ENCODE results near the gene RPS6KB2. TPM values are rescaled to one million over a fixed set of nuclear protein-coding genes. Genes with fewer than 3 reads are reported as not detected.

Gene RPS6KB2
- total and polyA plus RNA-seq, 10 of the 15 experiments (the other 5 are each of a cell fraction or from before 2014, with no cell fraction given): 0.39 to 101 (median 58.4) TPM

GRCh38 chr11:67397986-67398660, 30.2 kb upstream of the RPS6KB2 start:
- Histone ChIP-seq H3K9me3 (replicated peaks; ENCODE audit: control insufficient read depth, insufficient read depth, low read length) (no peaks in the 10 kb centered on the region; the same call in 2 of the 3 replicates), H3K9ac (ENCODE audit: control insufficient read depth, insufficient read depth, low read length) (no peak overlapping the region), H3K4me3 (no peak overlapping the region), H3K36me3 (ENCODE audit: control insufficient read depth in 2 of 2, insufficient read depth in 2 of 2, low read length in 1 of 2) (peaks cover 23 to 30% of the 10 kb centered on the region in 2 experiments), H2AFZ (ENCODE audit: control insufficient read depth, low read depth, low read length) (no peak overlapping the region), H3K27ac (ENCODE audit: control insufficient read depth, insufficient read depth) (no peak overlapping the region), H4K20me1 (ENCODE audit: control insufficient read depth, insufficient read depth) (no peaks in the 10 kb centered on the region; the same call in 1 of the 2 replicates), H3K4me2 (ENCODE audit: control insufficient read depth, insufficient read depth) (no peak overlapping the region), H3K79me2 (ENCODE audit: control insufficient read depth, insufficient read depth, low read length) (peaks cover 38% of the 10 kb centered on the region), H3K27me3 (replicated peaks in 1 of 2; ENCODE audit: control insufficient read depth in 2 of 2, insufficient read depth in 2 of 2, low read length in 1 of 2) (no peaks in the 10 kb centered on the region), H3K4me1 (ENCODE audit: control insufficient read depth, insufficient read depth, low read length) (peaks cover 28% of the 10 kb centered on the region)
- DNase-seq (ENCODE audit: low read depth, low spot score): no peak
- CTCF ChIA-PET: interaction anchor here (0.8 kb wide), 1 partner anchor 46 kb away, joined by 3 read pairs; no protein-coding TSS in a partner anchor
- intact Hi-C loops (cut with micrococcal nuclease; ENCODE audit: unreplicated experiment) (no loop called here), in situ Hi-C loops (cut with MboI) (no loop called here)
- no peak for FAIRE-seq
- RAD21 ChIA-PET (ENCODE audit: unreplicated experiment): interaction anchor here (1.5 kb wide), 1 partner anchor 88 kb away, joined by 4 read pairs; no protein-coding TSS in a partner anchor
- WGBS (ENCODE audit: insufficient coverage, insufficient replicate concordance, low lambda C conversion rate, missing lambda C conversion rate): 82% methylated on average over 24 of the region's 24 CpGs
- BruUV-seq (replicated peaks): TSS peak; percentile 68
- SMC1A ChIA-PET (ENCODE audit: uncharacterized antibody, unreplicated experiment): interaction anchor here (0.9 kb wide), 1 partner anchor 53 kb away, joined by 4 read pairs; no protein-coding TSS in a partner anchor
- TF ChIP-seq NKRF (conservative IDR thresholded peaks at IDR 0.05) (no peak), HDAC2 (IDR thresholded peaks at IDR 0.05) (no peak), POLR2AphosphoS2 (IDR thresholded peaks at IDR 0.05; ENCODE audit: low read depth, low read length) (no peak), EP300 (IDR thresholded peaks at IDR 0.05; ENCODE audit: borderline replicate concordance in 1 of 2, control insufficient read depth in 1 of 2, low read depth in 2 of 2, low read length in 2 of 2) (no peak), STAT1 (conservative IDR thresholded peaks at IDR 0.05) (no peak), USF1 (IDR thresholded peaks at IDR 0.05; ENCODE audit: borderline replicate concordance, extremely low read length, insufficient read depth, low read depth, low read length) (no peak), POLR2A (IDR thresholded peaks at IDR 0.05; ENCODE audit: low read depth, low read length) (no peak), CHD4 (IDR thresholded peaks at IDR 0.05) (no peak), ZNF274 (IDR thresholded peaks at IDR 0.05; ENCODE audit: insufficient read depth, insufficient read length) (no peak), BHLHE40 (IDR thresholded peaks at IDR 0.05; ENCODE audit: borderline replicate concordance in 1 of 2, low read depth in 2 of 2, low read length in 1 of 2) (no peak), SUPT20H (IDR thresholded peaks at IDR 0.05; ENCODE audit: borderline replicate concordance, control insufficient read depth, low read depth, low read length) (no peak), LARP7 (IDR thresholded peaks at IDR 0.05) (no peak), TCF3 (IDR thresholded peaks at IDR 0.05; ENCODE audit: borderline replicate concordance, insufficient read depth, low read depth, low read length) (no peak), CBX5 (IDR thresholded peaks at IDR 0.05; ENCODE audit: low read depth) (no peak), IRF3 (IDR thresholded peaks at IDR 0.05) (no peak)
- ATAC-seq: no peak
- POLR2A ChIA-PET: no interaction called here
